Sigmoid colon (tissue), 7 donors: ENCODE data around the gene BEND6. TPM values are rescaled to one million over a fixed set of nuclear protein-coding genes. Genes with fewer than 3 reads are reported as not detected.

Experiments
- DNase-seq: peaks from one replicate; pipeline ENCODE4 v3.0.0-alpha.2; 2019
- H3K27ac ChIP-seq, 4 donors: fragments of 200-600 bp; sonication (generic); one replicate each; pipeline ENCODE4 v1.5.1; 2016 to 2019; ENCODE audit warnings: mild to moderate bottlenecking in 1 of 4
- H3K27me3 ChIP-seq, 3 donors: fragments of 200-600 bp; sonication (generic); one replicate each; pipeline ENCODE4 v1.5.1; 2019; ENCODE audit warnings: mild to moderate bottlenecking in 1 of 3
- H3K36me3 ChIP-seq, 4 donors: fragments of 200-600 bp; sonication (generic); one replicate each; pipeline ENCODE4 v1.5.1; 2016 to 2019
- H3K4me1 ChIP-seq, 4 donors: fragments of 200-600 bp; sonication (generic); one replicate each; pipeline ENCODE4 v1.5.1; 2017 to 2019
- H3K4me3 ChIP-seq, 4 donors: fragments of 200-600 bp; sonication (generic); one replicate each; pipeline ENCODE4 v1.5.1; 2017 to 2019; ENCODE audit warnings: mild to moderate bottlenecking in 2 of 4, moderate library complexity in 1 of 4
- H3K9me3 ChIP-seq, 4 donors: fragments of 200-600 bp in 3 of 4; sonication (generic) in 3 of 4; one replicate each; pipeline versions ENCODE4 v1.5.1 to v1.6.1; 2013 to 2019
- EP300 ChIP-seq, 4 donors: sonication (generic); formaldehyde crosslinking; IDR thresholded peaks; one replicate each; pipeline ENCODE4 v1.6.1; 2017; ENCODE audit warnings: antibody characterized with exemption in 4 of 4
- POLR2A ChIP-seq, 2 donors: fragments of 450-650 bp; IDR thresholded peaks; one replicate each; pipeline ENCODE4 v1.6.1; 2016; ENCODE audit warnings: antibody characterized with exemption in 2 of 2, mild to moderate bottlenecking in 2 of 2, moderate library complexity in 2 of 2
- POLR2AphosphoS5 ChIP-seq, 4 donors: sonication (generic); formaldehyde crosslinking; IDR thresholded peaks; one replicate each; pipeline ENCODE4 v1.6.1; 2017; ENCODE audit warnings: antibody characterized with exemption in 4 of 4
- WGBS, 2 donors: extraction: QIAGEN DNeasy Blood & Tissue Kit; methylation state at CpG; one replicate each; pipeline ENCODE4 v1.1.7; 2013; 5-methylcytosine and 5-hydroxymethylcytosine counted together
- intact Hi-C: fragments of 100-400 bp; cut with DNase I; formaldehyde crosslinking; loops from one replicate; pipeline ENCODE4 v1.15.1; 2023
- polyA plus RNA-seq, 3 donors: library from polyadenylated mRNA; stranded (reverse); fragments of 200-250 nt; gene quantifications; one replicate each; pipeline ENCODE4 v1.2.3, GENCODE V29; 2013
- total RNA-seq, 4 donors: library from RNA; depleted of rRNA; stranded (reverse); fragments of >200 nt; gene quantifications; one replicate each; pipeline ENCODE4 v1.1.0, GENCODE V29; 2016
- TF ChIP-seq, protein P1 (sequence below), 4 experiments: fragments of 450-650 bp in 3 of 4; fragments of 200-600 bp in 1 of 4; IDR thresholded peaks; one replicate each; pipeline ENCODE4 v1.5.1; 2016 to 2019; ENCODE audit warnings: antibody characterized with exemption in 4 of 4, mild to moderate bottlenecking in 3 of 4, moderate library complexity in 2 of 4
- donor health status: healthy with polysubstance abuse.
- donor health status: Bipolar disorder and iron deficiency.
- donor health status: healthy.

Gene BEND6
- total and polyA plus RNA-seq, 7 donors = under 0.01 to 3.0 (median 1.1) TPM

DNA sequence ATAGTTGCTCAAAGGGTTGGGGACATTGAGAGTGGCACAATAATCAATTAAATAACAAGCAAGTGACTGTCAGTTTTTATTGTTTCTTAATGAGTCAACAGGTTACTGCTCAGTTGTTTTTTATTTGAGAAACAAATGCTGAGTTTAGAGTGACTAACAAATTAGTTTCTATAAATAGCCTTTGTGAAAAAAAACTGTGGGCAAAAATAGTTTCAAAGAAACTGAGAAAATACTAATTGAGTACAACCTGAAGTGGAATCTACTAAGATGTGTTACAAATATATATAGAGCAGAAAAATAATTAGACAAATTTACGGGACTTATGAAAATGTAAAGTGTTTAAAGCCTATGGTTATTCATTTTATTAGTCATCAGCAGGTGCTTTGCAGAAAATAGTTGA lies 22.3 kb downstream of the BEND6 start:
- Histone ChIP-seq H3K36me3 (no peaks in the 10 kb centered on the region), H3K27ac (no peak overlapping the region), H3K27me3 (no peaks in the 10 kb centered on the region), H3K4me3 (no peak overlapping the region), H3K9me3 (peaks cover 0 to 3% (median 0%) of the 10 kb centered on the region in 4 donors), H3K4me1 (no peaks in the 10 kb centered on the region)
- no peak for TF ChIP-seq POLR2A (IDR thresholded peaks at IDR 0.05)
- no peak for TF ChIP-seq EP300 (IDR thresholded peaks at IDR 0.05)
- DNase-seq = no peak
- intact Hi-C loops = no loop called here
- 91 to 92% methylated on average over 1 of the region's 1 CpG for WGBS, 2 donors

DNA sequence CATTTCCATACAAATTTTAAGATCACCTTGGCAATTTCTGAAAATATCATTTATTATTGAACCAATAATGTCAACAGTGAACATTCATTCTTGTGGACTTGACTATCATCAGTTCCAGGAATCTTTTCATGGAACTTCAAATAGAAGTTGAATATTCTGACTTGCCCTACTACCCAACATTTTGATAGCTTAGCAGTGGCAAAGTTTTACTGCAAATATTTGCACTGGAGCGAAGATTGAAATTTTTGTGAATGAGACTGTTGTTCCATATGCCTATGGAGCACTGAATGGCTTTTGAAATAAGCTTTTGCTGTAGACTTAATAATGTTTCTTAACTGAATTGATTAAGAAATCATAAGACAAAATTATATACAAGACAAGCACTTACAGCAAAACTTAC lies 23.6 kb downstream of the BEND6 start:
- no peak for TF ChIP-seq POLR2AphosphoS5 (IDR thresholded peaks at IDR 0.05)
- TF ChIP-seq, protein P1, sequence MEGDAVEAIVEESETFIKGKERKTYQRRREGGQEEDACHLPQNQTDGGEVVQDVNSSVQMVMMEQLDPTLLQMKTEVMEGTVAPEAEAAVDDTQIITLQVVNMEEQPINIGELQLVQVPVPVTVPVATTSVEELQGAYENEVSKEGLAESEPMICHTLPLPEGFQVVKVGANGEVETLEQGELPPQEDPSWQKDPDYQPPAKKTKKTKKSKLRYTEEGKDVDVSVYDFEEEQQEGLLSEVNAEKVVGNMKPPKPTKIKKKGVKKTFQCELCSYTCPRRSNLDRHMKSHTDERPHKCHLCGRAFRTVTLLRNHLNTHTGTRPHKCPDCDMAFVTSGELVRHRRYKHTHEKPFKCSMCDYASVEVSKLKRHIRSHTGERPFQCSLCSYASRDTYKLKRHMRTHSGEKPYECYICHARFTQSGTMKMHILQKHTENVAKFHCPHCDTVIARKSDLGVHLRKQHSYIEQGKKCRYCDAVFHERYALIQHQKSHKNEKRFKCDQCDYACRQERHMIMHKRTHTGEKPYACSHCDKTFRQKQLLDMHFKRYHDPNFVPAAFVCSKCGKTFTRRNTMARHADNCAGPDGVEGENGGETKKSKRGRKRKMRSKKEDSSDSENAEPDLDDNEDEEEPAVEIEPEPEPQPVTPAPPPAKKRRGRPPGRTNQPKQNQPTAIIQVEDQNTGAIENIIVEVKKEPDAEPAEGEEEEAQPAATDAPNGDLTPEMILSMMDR (IDR thresholded peaks at IDR 0.05) = no peak
- TF ChIP-seq POLR2A (IDR thresholded peaks at IDR 0.05) = no peak
- no peak for TF ChIP-seq EP300 (IDR thresholded peaks at IDR 0.05)
- DNase-seq = no peak
- Histone ChIP-seq H3K27ac (no peak overlapping the region), H3K9me3 (peaks cover 0 to 3% (median 0%) of the 10 kb centered on the region in 4 donors), H3K27me3 (no peaks in the 10 kb centered on the region), H3K4me1 (no peaks in the 10 kb centered on the region), H3K36me3 (no peaks in the 10 kb centered on the region), H3K4me3 (no peak overlapping the region)
- WGBS, 2 donors = 86 to 90% methylated on average over 1 of the region's 1 CpG
- intact Hi-C loops = no loop called here

DNA sequence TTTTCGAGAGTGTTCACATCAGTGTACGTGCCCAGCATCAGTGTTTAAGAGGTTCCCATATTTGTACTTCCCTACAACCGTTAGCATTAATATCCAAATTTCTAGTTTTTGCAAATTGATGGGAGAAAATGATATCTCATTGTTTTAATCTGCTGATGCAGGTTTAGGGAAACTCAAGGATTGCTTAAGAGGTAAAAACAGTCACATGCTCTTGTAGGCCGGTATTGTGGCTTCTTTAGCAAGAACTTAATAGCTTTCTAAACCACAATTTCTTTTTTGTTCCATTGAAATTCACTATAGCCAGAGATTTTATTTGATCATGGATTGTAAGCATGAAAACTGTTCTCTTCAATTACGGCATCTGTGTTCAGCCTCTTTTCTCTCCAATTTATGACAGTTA lies 29.5 kb downstream of the BEND6 start:
- no peaks in the 10 kb centered on the region for H3K36me3 ChIP-seq
- intact Hi-C loops = no loop called here
- H3K9me3 ChIP-seq = no peaks in the 10 kb centered on the region
- H3K4me1 ChIP-seq = no peaks in the 10 kb centered on the region
- 69 to 77% methylated on average over 5 of the region's 5 CpGs for WGBS, 2 donors
- H3K4me3 ChIP-seq = no peak overlapping the region
- no peaks in the 10 kb centered on the region for H3K27me3 ChIP-seq
- DNase-seq = no peak
- H3K27ac ChIP-seq = no peak overlapping the region
- no peak for TF ChIP-seq POLR2A (IDR thresholded peaks at IDR 0.05)
- TF ChIP-seq EP300 (IDR thresholded peaks at IDR 0.05) = no peak
- TF ChIP-seq, protein P1 (IDR thresholded peaks at IDR 0.05) = no peak
- no peak for TF ChIP-seq POLR2AphosphoS5 (IDR thresholded peaks at IDR 0.05)

DNA sequence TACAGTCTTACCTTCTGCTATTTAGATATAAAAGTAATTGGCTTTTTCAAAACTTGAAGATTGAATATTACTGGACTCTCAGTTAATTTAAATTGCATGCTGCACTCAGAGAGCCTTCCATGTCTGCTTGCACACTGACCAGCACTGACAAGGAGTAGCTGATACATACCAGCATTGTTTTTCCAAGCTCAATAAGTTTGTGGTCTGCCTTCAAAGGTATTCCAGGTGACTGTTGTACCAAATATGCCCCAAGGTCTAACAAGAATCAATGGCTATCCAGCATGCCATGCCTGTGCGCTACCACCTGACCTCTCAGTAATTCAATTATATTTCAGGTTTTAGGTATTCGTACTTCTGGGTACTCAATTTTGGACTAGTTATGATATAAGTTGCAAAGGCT lies 30.0 kb downstream of the BEND6 start:
- Histone ChIP-seq H3K27ac (no peak overlapping the region), H3K4me3 (no peak overlapping the region), H3K36me3 (no peaks in the 10 kb centered on the region), H3K9me3 (no peaks in the 10 kb centered on the region), H3K27me3 (no peaks in the 10 kb centered on the region), H3K4me1 (no peaks in the 10 kb centered on the region)
- no peak for DNase-seq
- WGBS, 2 donors = 92 to 95% methylated on average over 2 of the region's 2 CpGs
- intact Hi-C loops = no loop called here
- TF ChIP-seq, protein P1 (IDR thresholded peaks at IDR 0.05) = no peak
- TF ChIP-seq POLR2AphosphoS5 (IDR thresholded peaks at IDR 0.05) = no peak
- TF ChIP-seq POLR2A (IDR thresholded peaks at IDR 0.05) = no peak
- TF ChIP-seq EP300 (IDR thresholded peaks at IDR 0.05) = no peak

DNA sequence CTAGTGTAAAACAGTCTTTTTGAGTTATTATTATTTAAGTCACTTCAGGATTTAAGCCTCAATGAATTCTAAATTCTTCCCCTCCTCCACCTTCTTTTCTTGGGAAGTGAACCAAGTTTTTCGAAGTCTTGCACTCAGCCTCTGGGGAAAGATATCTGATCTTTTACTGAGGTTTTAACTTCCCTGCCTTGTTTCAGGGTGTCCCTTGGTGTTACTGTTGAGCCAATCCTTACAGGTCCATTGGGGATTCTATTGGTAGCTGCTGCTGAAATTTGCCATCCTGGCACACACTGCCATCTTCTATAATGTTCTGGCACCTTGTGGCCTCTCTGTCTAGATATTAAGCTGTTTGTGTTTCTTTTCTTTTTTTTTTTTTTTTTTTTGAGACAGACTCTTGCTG lies 31.7 kb downstream of the BEND6 start:
- 70 to 73% methylated on average over 1 of the region's 1 CpG for WGBS, 2 donors
- Histone ChIP-seq H3K9me3 (no peaks in the 10 kb centered on the region), H3K36me3 (no peaks in the 10 kb centered on the region), H3K27me3 (no peaks in the 10 kb centered on the region), H3K4me1 (no peaks in the 10 kb centered on the region), H3K27ac (no peak overlapping the region), H3K4me3 (no peak overlapping the region)
- no peak for DNase-seq
- intact Hi-C loops = no loop called here
- no peak for TF ChIP-seq POLR2AphosphoS5 (IDR thresholded peaks at IDR 0.05)
- TF ChIP-seq, protein P1 (IDR thresholded peaks at IDR 0.05) = no peak
- no peak for TF ChIP-seq POLR2A (IDR thresholded peaks at IDR 0.05)
- TF ChIP-seq EP300 (IDR thresholded peaks at IDR 0.05) = no peak
